Esophagus mucosa (tissue), 1 donor: Measurements from ENCODE around the gene CLECL1. TPM values are rescaled to one million over a fixed set of nuclear protein-coding genes. Genes with fewer than 3 reads are reported as not detected.
"Not testable (repeated sequence)": the region's sequence is repeated elsewhere in the genome, so short reads cannot be mapped to it uniquely, and the experiment has no call there.

Experiments
- ATAC-seq: fragments of 200-7000 bp; cut with Tn5 transposase; one replicate; pipeline ENCODE4 v1.9.1; 2020
- total RNA-seq: library from RNA; stranded (reverse); gene quantifications from one replicate; pipeline ENCODE4 v1.2.4, GENCODE V29; 2023
- donor health status: DM: yes; HTN: yes; CAD: no.

CLECL1 gene
- total RNA-seq, 1 donor from 2014 or later = not detected

DNA sequence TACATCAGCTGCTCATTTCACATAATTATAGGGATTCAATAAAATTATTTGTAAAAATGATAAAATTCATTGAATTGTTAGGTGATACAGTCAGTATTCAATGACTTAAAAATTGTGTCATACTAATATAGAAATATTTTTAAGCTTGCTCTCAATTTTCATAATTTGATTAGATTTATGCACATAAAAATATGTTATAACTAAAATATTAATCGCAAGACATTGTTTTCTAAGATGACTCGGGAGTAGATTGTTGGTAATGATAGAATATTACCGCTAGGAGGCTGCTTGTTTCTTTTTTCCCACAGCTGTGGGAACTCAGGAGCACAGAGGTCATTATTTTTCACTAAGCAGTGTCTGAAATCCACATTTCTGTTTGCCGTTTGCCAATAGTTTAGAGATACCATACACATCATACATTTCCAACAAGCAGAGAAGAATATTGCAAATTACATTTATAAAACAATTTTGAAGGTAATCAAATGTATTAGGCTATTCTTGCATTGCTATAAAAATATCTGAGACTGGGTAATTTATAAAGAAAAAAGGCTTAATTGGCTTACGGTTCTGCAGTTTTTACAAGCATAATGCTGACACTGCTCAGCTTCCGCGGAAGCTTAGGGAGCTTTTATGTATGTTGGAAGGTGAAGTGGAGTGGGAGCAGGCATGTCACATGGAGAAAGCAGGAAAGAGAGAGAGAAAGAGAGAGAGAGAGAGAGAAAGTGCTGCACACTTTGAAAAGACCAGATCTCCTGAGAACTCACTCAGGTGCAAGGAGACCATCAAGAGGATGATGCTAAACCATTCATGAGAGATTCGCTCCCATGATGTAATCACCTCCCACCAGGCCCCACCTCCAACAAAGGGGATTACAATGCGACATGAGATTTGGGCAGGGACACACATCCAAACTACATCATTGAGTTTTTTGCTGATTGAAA, 18.6 kb upstream of the CLECL1 start:
- ATAC-seq = no peak

- ATAC-seq = peak; percentile 59
Observed at GRCh38 chr12:9750276-9751203, 17.6 kb upstream of the CLECL1 start.

GRCh38 chr12:9749640-9750039, 16.7 kb upstream of the CLECL1 start:
- no peak for ATAC-seq

DNA sequence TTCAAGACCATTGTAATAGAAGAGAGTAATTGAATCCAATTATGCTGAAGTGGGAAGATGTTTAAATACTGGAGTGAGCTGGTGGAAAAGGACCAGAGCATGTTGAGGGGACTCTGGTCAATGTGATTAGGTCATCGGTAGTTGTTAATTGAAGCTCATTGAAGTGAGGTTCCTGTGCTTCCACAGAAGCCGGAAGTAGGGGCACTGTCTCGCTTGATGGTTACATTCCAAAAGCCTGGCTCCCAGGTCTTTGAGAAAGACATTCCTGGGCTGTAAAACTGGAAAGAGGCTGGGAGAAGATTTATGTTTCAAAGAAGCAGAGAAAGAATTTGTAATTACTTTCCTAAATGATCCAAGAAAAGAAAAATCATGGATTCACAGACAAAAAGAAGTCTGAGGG, 12.3 kb upstream of the CLECL1 start:
- ATAC-seq = no peak

DNA sequence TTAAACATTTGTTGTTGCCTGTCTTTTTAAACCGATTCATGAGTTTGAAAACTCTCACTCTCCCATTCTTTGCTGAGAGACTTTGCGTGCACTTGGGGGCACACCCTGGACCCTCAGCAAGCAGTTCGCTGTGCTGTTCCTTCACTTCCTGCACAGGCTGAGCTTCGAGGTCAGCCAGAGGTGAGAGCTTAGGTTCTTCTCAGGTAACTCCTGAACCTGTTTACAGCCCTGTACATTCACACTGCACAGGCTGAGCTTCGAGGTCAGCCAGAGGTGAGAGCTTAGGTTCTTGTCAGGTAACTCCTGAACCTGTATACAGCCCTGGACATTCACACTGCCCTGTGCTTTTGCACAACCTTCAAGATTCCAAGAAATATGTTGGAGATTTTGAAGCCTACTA, 9.8 kb upstream of the CLECL1 start:
- ATAC-seq = peak; percentile 92

DNA sequence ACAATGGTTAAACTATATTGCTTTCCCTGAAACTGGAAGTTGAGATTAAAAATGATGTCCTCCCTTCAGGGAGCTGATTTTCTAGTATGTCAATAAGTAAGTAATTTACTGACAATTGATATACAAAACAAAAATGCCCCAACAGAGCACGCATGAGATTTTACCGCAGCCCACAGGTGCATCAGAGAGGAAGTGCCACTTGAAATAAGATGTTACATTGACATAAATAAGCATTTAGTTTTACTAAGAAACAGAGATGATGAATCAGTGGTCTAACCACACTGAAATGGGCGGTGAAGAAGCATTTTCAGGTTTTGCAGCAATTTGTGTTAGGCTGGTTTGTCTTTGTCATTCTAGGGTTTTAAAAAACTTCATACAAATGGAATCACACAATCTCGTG, 8.8 kb upstream of the CLECL1 start:
- peak; percentile 36 for ATAC-seq

GRCh38 chr12:9740106-9740750, 7.3 kb upstream of the CLECL1 start:
- peak; percentile 45 for ATAC-seq

- not testable (repeated sequence) for ATAC-seq
Observed at GRCh38 chr12:9739404-9740105, 6.7 kb upstream of the CLECL1 start.

DNA sequence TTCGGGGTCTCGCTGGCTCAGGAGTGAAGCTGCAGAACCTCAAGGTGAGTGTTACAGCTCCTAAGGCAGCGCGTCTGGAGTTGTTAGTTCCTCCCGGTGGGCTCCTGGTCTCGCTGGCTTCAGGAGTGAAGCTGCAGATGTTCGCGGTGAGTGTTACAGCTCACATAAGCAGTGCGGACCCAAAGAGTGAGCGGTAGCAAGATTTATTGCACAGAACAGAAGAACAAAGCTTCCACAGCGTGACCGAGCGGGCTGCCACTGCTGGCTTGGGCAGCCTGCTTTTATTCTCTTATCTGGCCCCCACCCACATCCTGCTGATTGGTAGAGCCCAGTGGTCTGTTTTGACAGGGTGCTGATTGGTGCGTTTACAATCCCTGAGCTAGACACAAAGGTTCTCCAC, 6.0 kb upstream of the CLECL1 start:
- ATAC-seq = not testable (repeated sequence)

DNA sequence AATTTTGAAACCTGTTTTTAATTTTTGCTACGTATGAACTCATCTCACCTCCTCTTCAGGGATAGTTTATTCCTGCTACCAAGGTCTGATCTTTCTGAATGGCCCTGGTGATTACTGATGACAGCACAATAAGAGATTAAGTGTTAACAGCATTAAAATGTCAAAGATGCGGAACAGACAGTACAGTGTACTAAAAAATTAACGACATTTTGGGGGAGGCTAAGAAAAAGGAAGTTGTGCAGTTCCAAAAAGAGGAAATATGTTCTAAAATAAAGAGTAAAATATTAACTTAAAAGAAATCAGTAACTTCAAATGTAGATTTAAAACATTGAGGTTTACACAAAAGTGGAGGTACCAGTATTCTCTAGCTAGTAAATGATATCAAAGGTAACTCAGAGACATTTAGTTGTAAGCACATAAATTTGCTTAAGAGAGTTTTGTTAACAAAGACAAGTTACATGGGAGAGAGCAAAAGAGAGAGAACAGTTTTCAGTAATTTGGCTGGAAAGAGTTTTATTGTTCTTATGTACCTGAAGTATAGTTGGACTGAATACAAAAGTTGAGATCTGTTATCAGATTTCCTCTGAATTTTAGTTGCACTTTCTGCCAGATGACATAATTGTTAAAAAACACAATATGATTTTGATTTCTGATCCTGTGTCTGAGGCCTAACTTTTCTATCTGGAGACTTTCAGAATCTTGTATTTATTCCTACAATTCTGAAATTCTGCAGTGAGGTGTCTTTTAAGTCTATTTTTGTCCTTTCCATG, 4.2 kb upstream of the CLECL1 start:
- ATAC-seq = no peak

DNA sequence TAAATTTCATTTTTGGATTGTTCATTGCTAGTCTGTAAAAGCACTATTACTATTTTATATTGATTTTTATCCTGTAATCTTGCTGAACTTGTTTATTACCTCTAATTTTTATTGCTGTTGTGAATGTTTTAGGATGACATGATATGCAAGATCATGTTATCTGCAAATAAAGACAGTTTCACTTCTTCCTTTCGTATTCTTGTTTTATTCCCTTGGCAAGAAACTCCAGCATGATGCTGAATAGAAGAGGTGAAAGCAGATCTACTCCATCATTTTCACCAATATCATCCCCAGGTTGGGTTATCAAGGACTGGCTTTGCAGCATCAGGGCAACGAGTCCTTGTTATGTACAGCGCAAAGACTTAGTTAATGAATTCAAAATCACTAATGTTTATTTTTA, 2.7 kb upstream of the CLECL1 start:
- ATAC-seq = no peak

- ATAC-seq = no peak
Observed at GRCh38 chr12:9731797-9732196, 1.1 kb downstream of the CLECL1 start.

GRCh38 chr12:9731393-9731792, 1.5 kb downstream of the CLECL1 start:
- ATAC-seq = no peak

- no peak for ATAC-seq
Observed at GRCh38 chr12:9730591-9730990, 2.3 kb downstream of the CLECL1 start.

DNA sequence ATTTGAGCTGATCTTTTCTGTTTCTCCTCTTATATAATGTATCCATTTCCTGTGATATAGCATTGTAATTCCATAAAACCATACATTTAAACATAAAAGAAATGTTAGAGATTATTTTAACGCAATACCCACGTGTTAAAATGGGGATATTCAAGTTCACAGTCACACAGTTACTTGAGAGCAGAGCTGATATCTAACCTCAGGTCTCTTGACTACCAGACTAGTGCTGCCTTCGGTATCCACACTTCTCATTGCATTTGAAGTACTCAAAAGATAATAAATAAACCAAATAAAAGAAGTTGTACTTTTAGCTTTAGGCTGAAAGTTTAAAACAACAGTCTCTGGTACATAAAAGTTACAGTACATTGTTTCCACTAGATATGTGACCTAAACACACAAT, 2.9 kb downstream of the CLECL1 start:
- no peak for ATAC-seq

- no peak for ATAC-seq
Observed at GRCh38 chr12:9729082-9729481, 3.8 kb downstream of the CLECL1 start.

DNA sequence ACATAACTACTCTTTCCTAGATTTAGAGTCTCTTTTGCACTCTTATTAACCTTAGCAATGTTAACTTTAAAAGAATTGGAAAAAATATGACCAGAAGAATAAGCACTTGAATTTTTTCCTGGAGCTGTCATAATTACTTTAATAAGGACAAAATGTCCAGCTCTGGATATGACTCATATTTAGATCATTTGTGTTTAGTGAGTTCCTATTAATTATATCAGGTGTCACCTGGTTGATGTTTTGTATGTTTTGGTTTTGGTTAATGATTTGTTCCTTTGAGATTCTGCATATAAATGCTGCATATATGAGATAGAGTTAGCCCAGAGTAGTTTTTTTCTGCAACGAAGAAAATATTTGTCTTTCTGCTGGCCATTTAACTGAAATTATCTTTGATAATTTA, 5.1 kb downstream of the CLECL1 start:
- ATAC-seq = no peak

- no peak for ATAC-seq
Observed at GRCh38 chr12:9725213-9725870, 7.6 kb downstream of the CLECL1 start.

- no peak for ATAC-seq
Observed at GRCh38 chr12:9724023-9724422, 8.9 kb downstream of the CLECL1 start.

GRCh38 chr12:9721394-9722092, 11.4 kb downstream of the CLECL1 start:
- ATAC-seq = peak; percentile 26
